Tracheal epithelial cell (primary cell): ENCODE measurements around the gene ZFYVE1. TPM values are rescaled to one million over a fixed set of nuclear protein-coding genes. Genes with fewer than 3 reads are reported as not detected.

Experiments used
- total RNA-seq: library from RNA; depleted of rRNA; stranded (reverse); fragments of >200 nt; gene quantifications from 2 replicates; pipeline ENCODE4 v1.2.1, GENCODE V29; 2014

ZFYVE1 gene, protein sequence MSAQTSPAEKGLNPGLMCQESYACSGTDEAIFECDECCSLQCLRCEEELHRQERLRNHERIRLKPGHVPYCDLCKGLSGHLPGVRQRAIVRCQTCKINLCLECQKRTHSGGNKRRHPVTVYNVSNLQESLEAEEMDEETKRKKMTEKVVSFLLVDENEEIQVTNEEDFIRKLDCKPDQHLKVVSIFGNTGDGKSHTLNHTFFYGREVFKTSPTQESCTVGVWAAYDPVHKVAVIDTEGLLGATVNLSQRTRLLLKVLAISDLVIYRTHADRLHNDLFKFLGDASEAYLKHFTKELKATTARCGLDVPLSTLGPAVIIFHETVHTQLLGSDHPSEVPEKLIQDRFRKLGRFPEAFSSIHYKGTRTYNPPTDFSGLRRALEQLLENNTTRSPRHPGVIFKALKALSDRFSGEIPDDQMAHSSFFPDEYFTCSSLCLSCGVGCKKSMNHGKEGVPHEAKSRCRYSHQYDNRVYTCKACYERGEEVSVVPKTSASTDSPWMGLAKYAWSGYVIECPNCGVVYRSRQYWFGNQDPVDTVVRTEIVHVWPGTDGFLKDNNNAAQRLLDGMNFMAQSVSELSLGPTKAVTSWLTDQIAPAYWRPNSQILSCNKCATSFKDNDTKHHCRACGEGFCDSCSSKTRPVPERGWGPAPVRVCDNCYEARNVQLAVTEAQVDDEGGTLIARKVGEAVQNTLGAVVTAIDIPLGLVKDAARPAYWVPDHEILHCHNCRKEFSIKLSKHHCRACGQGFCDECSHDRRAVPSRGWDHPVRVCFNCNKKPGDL
- 6.6 and 8.9 TPM in 2 replicates for total RNA-seq

GRCh38 chr14:73026845-73027542, at the start of gene ZFYVE1:
Gene ZFYVE1 (minus strand): TSS chr14:73027106. CDS start chr14:73024508, 2,598 bp downstream.

DNA sequence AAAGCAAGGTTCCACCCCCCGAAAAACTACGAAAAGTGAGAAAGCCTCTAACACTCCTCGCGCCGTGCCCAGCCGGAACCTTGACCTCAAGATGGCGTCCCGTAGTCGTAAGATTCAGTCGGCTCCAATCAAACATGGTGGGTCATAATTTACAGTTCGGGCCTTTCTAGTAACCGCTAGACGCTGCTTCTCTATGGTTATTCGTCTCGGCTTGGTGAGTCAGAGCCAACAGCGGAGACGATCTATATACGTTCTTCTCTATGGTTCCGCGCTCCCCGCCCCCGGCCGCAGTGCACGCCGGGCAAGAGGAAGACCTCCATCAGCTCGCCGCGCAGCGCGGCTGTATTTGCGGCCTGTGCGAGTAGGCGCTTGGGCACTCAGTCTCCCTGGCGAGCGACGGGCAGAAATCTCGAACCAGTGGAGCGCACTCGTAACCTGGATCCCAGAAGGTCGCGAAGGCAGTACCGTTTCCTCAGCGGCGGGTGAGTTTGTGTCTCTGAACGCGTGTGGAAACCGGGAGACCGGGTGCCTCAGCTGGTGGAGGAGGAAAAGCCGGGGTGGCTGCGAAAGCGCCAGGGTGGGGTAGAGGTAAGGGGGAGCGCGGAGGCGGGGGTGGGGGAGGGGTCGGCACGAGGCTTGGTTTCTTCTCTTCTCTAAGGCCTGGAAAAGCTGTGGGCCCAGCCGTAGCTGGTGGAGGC, 31.5 kb upstream of the ZFYVE1 start, which contains the start of gene RBM25:
Gene RBM25 (plus strand): TSS at position 311 of the 698 bp plus-strand sequence. CDS start 13,108 bp downstream, outside the sequence.

DNA sequence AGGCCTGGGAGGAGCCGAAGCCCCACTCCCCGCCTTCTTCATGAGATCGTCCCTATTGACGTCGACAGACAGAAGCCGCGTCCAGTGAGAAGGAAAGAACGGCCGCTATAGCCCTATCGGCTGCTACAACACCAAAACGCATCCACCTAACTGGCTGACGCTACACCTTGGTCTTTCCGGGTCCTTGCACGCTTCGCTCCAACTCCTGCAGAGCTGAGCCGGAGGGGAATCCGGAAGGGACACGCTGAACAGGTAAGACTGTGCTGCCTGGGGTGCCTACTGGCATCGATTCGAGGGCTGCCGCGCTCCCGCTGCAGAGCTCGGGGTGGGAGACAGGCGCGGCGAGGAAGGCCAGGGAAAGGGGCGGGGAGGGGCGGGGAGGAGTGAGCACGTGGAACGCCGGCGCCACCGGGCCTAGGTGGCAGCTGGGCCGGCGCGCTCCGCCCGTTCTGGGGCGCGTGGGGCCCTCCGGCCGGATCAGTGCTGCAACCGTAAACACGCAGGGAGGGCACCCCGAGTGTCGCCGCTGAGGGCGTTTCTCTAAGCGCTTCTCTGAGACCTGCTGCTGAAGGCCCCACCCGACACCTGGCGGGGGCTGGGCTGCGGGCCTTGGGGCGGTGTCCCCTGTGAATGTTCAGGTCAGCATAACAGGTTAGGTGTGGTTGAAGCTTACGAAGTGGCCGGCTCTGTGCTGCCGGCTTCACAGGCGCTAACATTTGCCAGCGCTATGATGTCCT, 100.4 kb downstream of the ZFYVE1 start, which contains the start of gene DCAF4:
Gene DCAF4 (plus strand): TSS at position 173 of the 737 bp plus-strand sequence. CDS start 11,515 bp downstream, outside the sequence.

Other genes starting within 250 kb of the ZFYVE1 start
- gene DPF3, start 133.0 kb downstream of the ZFYVE1 start, total RNA-seq, result 0.85 and 0.96 TPM in 2 replicates
- gene DCAF4, start 100.6 kb downstream of the ZFYVE1 start, total RNA-seq, result 18.3 and 18.6 TPM in 2 replicates
- 16.8 and 16.9 TPM in 2 replicates for gene RBM25, start 31.4 kb upstream of the ZFYVE1 start, total RNA-seq
- gene PSEN1, start 109.4 kb upstream of the ZFYVE1 start, total RNA-seq, result 58.6 and 80.0 TPM in 2 replicates
- 5.5 and 11.8 TPM in 2 replicates for gene PAPLN, start 210.4 kb upstream of the ZFYVE1 start, total RNA-seq